ENCODE data around the gene SLC11A1. TPM values are rescaled to one million over a fixed set of nuclear protein-coding genes. Genes with fewer than 3 reads are reported as not detected.

Gene SLC11A1
- total and polyA plus RNA-seq, 2 donors (not counting 1 experiment from before 2014, with no cell fraction given), result 6.5 to 65.3 TPM

DNA sequence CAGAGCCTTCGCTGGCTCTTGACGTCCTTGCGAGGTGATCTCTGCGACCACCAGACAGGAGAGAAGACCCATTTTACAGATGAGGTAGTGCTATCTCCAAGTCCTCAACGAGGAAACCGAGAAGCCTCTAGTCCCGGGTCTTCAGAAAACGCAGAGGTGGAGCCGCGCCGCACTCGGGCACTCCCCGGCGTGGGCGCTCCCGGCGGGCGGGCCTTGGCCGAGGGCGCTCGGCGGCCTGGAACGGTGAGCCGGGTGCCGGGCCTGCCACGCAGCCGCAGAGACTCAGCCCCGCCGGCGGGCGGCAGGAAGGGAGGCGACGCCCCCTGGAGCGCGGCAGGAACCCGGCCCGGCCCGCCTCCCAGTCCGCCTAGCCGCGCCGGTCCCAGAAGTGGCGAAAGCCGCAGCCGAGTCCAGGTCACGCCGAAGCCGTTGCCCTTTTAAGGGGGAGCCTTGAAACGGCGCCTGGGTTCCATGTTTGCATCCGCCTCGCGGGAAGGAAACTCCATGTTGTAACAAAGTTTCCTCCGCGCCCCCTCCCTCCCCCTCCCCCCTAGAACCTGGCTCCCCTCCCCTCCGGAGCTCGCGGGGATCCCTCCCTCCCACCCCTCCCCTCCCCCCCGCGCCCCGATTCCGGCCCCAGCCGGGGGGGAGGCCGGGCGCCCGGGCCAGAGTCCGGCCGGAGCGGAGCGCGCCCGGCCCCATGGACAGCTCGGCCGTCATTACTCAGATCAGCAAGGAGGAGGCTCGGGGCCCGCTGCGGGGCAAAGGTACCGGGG lies 17.5 kb downstream of the SLC11A1 start, which contains the start of gene CTDSP1:
CTDSP1 (plus strand) TSS at position 478 of the 776 bp plus-strand sequence; CDS start at position 701, 223 bp downstream.
- ATAC-seq (ENCODE audit: low read depth) (peak; percentile 54), DNase-seq (peak; percentile 94)
- Histone ChIP-seq H3K4me3 (ENCODE audit: control extremely low read depth in 1 of 5, extremely low read depth in 1 of 5, insufficient read depth in 1 of 5, low read depth in 2 of 5, low read length in 4 of 5) (peak within 1 kb of the TSS; percentile 60 to 94 (median 90)), H3K27me3 (replicated peaks in 1 of 4; ENCODE audit: control extremely low read depth in 1 of 4, control insufficient read depth in 3 of 4, insufficient read depth in 4 of 4, low read length in 3 of 4) (no peaks in the 10 kb centered on the region), H3K4me1 (ENCODE audit: control insufficient read depth in 2 of 2, insufficient read depth in 2 of 2, low read length in 2 of 2) (peaks cover 43 to 68% of the 10 kb centered on the region in 2 donors), H3K4me2 (replicated peaks; ENCODE audit: low read depth, low read length, poor library complexity, severe bottlenecking) (peak within 1 kb of the TSS; percentile 90), H3K27ac (ENCODE audit: low read length in 2 of 2) (peak within 1 kb of the TSS; percentile 85 to 88), H3K9me3 (ENCODE audit: control extremely low read depth in 1 of 3, control insufficient read depth in 2 of 3, insufficient read depth in 1 of 3, low read length in 2 of 3) (peaks cover 0 to 19% (median 0%) of the 10 kb centered on the region in 3 donors), H3K79me2 (ENCODE audit: control insufficient read depth, insufficient read depth, low read length) (peaks cover 20% of the 10 kb centered on the region), H4K20me1 (ENCODE audit: control insufficient read depth, insufficient read depth, low read length, poor library complexity, severe bottlenecking) (peaks cover 29% of the 10 kb centered on the region), H3K36me3 (replicated peaks in 1 of 2; ENCODE audit: control extremely low read depth in 1 of 2, control insufficient read depth in 1 of 2, extremely low read depth in 1 of 2, insufficient read depth in 2 of 2, low read length in 1 of 2) (peaks cover 0 to 29% of the 10 kb centered on the region in 2 experiments), H2AFZ (ENCODE audit: insufficient read depth, low read depth, low read length, poor library complexity, severe bottlenecking) (peak within 1 kb of the TSS; percentile 95), H3K9ac (ENCODE audit: low read length) (peak within 1 kb of the TSS; percentile 78)
- intact Hi-C loops (cut with micrococcal nuclease), result loop anchor here (5.0 kb wide), 3 partner anchors 42 to 988 kb away; partner anchors contain the start of genes CATIP, DNPEP and WNT10A
- under 1% methylated on average over 64 of the region's 78 CpGs for WGBS (ENCODE audit: insufficient coverage)
- TF ChIP-seq, protein P1, sequence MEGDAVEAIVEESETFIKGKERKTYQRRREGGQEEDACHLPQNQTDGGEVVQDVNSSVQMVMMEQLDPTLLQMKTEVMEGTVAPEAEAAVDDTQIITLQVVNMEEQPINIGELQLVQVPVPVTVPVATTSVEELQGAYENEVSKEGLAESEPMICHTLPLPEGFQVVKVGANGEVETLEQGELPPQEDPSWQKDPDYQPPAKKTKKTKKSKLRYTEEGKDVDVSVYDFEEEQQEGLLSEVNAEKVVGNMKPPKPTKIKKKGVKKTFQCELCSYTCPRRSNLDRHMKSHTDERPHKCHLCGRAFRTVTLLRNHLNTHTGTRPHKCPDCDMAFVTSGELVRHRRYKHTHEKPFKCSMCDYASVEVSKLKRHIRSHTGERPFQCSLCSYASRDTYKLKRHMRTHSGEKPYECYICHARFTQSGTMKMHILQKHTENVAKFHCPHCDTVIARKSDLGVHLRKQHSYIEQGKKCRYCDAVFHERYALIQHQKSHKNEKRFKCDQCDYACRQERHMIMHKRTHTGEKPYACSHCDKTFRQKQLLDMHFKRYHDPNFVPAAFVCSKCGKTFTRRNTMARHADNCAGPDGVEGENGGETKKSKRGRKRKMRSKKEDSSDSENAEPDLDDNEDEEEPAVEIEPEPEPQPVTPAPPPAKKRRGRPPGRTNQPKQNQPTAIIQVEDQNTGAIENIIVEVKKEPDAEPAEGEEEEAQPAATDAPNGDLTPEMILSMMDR (IDR thresholded peaks at IDR 0.05), result no peak
- TF ChIP-seq EZH2 (IDR thresholded peaks at IDR 0.05; ENCODE audit: borderline replicate concordance, insufficient read depth, low read depth, low read length, poor library complexity, severe bottlenecking), result no peak
- CTCF ChIA-PET, result interaction anchor here (1.0 to 1.4 kb wide), 3 partner anchors 43 to 127 kb away, joined by 3 to 8 read pairs (median 6); partner anchors contain the start of gene CATIP
- Mint-ChIP-seq H3K4me3 (peak within 1 kb of the TSS; percentile 90), H3K27ac (peak within 1 kb of the TSS; percentile 93), H3K27me3 (no peaks in the 10 kb centered on the region), H3K9me3 (ENCODE audit: insufficient read depth) (no peaks in the 10 kb centered on the region), H3K4me1 (peaks cover 64% of the 10 kb centered on the region)
- POLR2A ChIA-PET, result interaction anchor here (0.6 to 1.5 kb wide), 10 partner anchors 19 to 498 kb away, joined by 3 to 6 read pairs (median 3); partner anchors contain the start of genes AAMP, CATIP and PNKD

All from B cell (primary cell).